ENCODE data around the gene REEP3. TPM values are rescaled to one million over a fixed set of nuclear protein-coding genes. Genes with fewer than 3 reads are reported as not detected.
"Not testable (repeated sequence)": the region's sequence is repeated elsewhere in the genome, so short reads cannot be mapped to it uniquely, and the experiment has no call there.

REEP3 gene
- polyA plus RNA-seq, 5 donors = 23.3 to 44.3 (median 36.4) TPM

GRCh38 chr10:63547628-63548360 lies 26.6 kb downstream of the REEP3 start:
- no peak for DNase-seq

GRCh38 chr10:63548860-63549259 lies 27.7 kb downstream of the REEP3 start:
- DNase-seq = no peak

- DNase-seq = no peak
Observed at GRCh38 chr10:63549810-63550209, 28.6 kb downstream of the REEP3 start.

GRCh38 chr10:63553031-63553430 lies 31.8 kb downstream of the REEP3 start:
- no peak for DNase-seq

- no peak for DNase-seq
Observed at GRCh38 chr10:63553473-63553872, 32.3 kb downstream of the REEP3 start.

- no peak for DNase-seq
Observed at GRCh38 chr10:63554657-63555056, 33.5 kb downstream of the REEP3 start.

GRCh38 chr10:63555330-63555729 lies 34.1 kb downstream of the REEP3 start:
- no peak for DNase-seq

- no peak for DNase-seq
Observed at GRCh38 chr10:63558132-63558784, 37.1 kb downstream of the REEP3 start.

GRCh38 chr10:63561341-63561740 lies 40.1 kb downstream of the REEP3 start:
- DNase-seq = no peak

- no peak for DNase-seq
Observed at GRCh38 chr10:63562391-63562790, 41.2 kb downstream of the REEP3 start.

- no peak for DNase-seq
Observed at GRCh38 chr10:63562857-63563256, 41.7 kb downstream of the REEP3 start.

GRCh38 chr10:63563623-63564022 lies 42.4 kb downstream of the REEP3 start:
- DNase-seq = no peak

GRCh38 chr10:63564731-63565130 lies 43.5 kb downstream of the REEP3 start:
- not testable (repeated sequence) for DNase-seq

GRCh38 chr10:63573068-63573697 lies 52.0 kb downstream of the REEP3 start:
- DNase-seq = peak; percentile 67 to 80

- no peak for DNase-seq
Observed at GRCh38 chr10:63574011-63574410, 52.8 kb downstream of the REEP3 start.

GRCh38 chr10:63576501-63576900 lies 55.3 kb downstream of the REEP3 start:
- no peak for DNase-seq

- DNase-seq = no peak
Observed at GRCh38 chr10:63578501-63578900, 57.3 kb downstream of the REEP3 start.

GRCh38 chr10:63579371-63580014 lies 58.3 kb downstream of the REEP3 start:
- peak in 1 of 2 donors; percentile 45 for DNase-seq

GRCh38 chr10:63582690-63583089 lies 61.5 kb downstream of the REEP3 start:
- no peak for DNase-seq

GRCh38 chr10:63583397-63583796 lies 62.2 kb downstream of the REEP3 start:
- no peak for DNase-seq

- DNase-seq = peak in 1 of 2 donors; percentile 50
Observed at GRCh38 chr10:63583909-63584724, 62.9 kb downstream of the REEP3 start.

- DNase-seq = peak in 1 of 2 donors; percentile 38
Observed at GRCh38 chr10:63584725-63585035, 63.5 kb downstream of the REEP3 start.

Data from right lung (tissue), 5 donors.